ENCODE results near the gene ACTN2. TPM values are rescaled to one million over a fixed set of nuclear protein-coding genes. Genes with fewer than 3 reads are reported as not detected.

ACTN2 gene
- polyA plus RNA-seq, 12 donors, result 316 to 2,671 (median 1,610) TPM

Other genes with a start within 250 kb of the ACTN2 start
- 10 to 100 TPM in 11 of 12 donors, not detected in 1; 23.8 to 88.7 (median 32.6) TPM for gene LGALS8, start 162.5 kb upstream of the ACTN2 start, polyA plus RNA-seq (ENCODE audit: insufficient read length in 12 of 12)
- gene HEATR1, start 82.0 kb upstream of the ACTN2 start, polyA plus RNA-seq (ENCODE audit: insufficient read length in 12 of 12), result 10 to 100 TPM in 11 of 12 donors, not detected in 1; 15.8 to 27.9 (median 20.8) TPM
- 10 to 100 TPM in 11 of 12 donors, not detected in 1; 16.7 to 32.1 (median 23.8) TPM for gene MTR, start 108.8 kb downstream of the ACTN2 start, polyA plus RNA-seq (ENCODE audit: insufficient read length in 12 of 12)